OCI-LY3 (cell line): ENCODE data around the gene PIEZO1.
"Not testable (repeated sequence)": the region's sequence is repeated elsewhere in the genome, so short reads cannot be mapped to it uniquely, and the experiment has no call there.

Experiments used
- H2AFZ ChIP-seq: fragments of 200-600, 300-600 bp; shearing (Covaris generic); 2 replicates; pipeline ENCODE4 v1.6.0; 2014; ENCODE audit warnings: antibody characterized with exemption, low read depth, low read length
- H3K27ac ChIP-seq: fragments of 200-600, 300-600 bp; sonication (generic); 2 replicates; pipeline ENCODE4 v1.5.1; 2014; ENCODE audit warnings: mild to moderate bottlenecking, low read length, moderate library complexity, mixed read lengths
- H3K27me3 ChIP-seq: fragments of 200-600, 300-600 bp; sonication (generic); 2 replicates; pipeline ENCODE4 v1.6.1; 2014; ENCODE audit warnings: low read depth, low read length, mixed read lengths
- H3K36me3 ChIP-seq: fragments of 200-600, 300-600 bp; sonication (generic); replicated peaks from 2 replicates; pipeline ENCODE3; 2014; ENCODE audit warnings: low read depth, low read length, mixed read lengths
- H3K4me1 ChIP-seq: fragments of 300-600, 200-600 bp; sonication (generic); 2 replicates; pipeline ENCODE4 v1.6.1; 2014; ENCODE audit warnings: low read length, mixed read lengths
- H3K4me2 ChIP-seq: fragments of 200-600, 300-600 bp; sonication (generic); 2 replicates; pipeline ENCODE4 v1.6.1; 2014; ENCODE audit warnings: low read length, mixed read lengths
- H3K4me3 ChIP-seq: fragments of 300-600, 200-600 bp; sonication (generic); 2 replicates; pipeline ENCODE4 v1.5.1; 2014; ENCODE audit warnings: antibody characterized with exemption, mild to moderate bottlenecking, low read length, moderate library complexity
- H3K79me2 ChIP-seq: fragments of 300-600, 200-600 bp; shearing (Covaris generic); 2 replicates; pipeline ENCODE4 v1.6.1; 2014; ENCODE audit warnings: mild to moderate bottlenecking, low read length, mixed read lengths
- H3K9ac ChIP-seq: fragments of 300-600, 200-600 bp; shearing (Covaris generic); 2 replicates; pipeline ENCODE4 v1.6.0; 2014; ENCODE audit warnings: mild to moderate bottlenecking, low read length, moderate library complexity
- H3K9me3 ChIP-seq: fragments of 200-600, 300-600 bp; shearing (Covaris generic); 2 replicates; pipeline ENCODE4 v1.6.1; 2014; ENCODE audit warnings: low read length, mixed read lengths; ENCODE audit not compliant: insufficient read depth
- H4K20me1 ChIP-seq: fragments of 200-600, 300-600 bp; sonication (generic); 2 replicates; pipeline ENCODE4 v1.6.1; 2016; ENCODE audit warnings: low read length, mixed read lengths; ENCODE audit not compliant: insufficient read depth
- CTCF ChIP-seq: fragments of 200-600, 300-600 bp; sonication (generic); IDR thresholded peaks from 2 replicates; pipeline ENCODE4 v1.5.1; 2014; ENCODE audit warnings: antibody characterized with exemption, low read length, low read depth
- EZH2phosphoT487 ChIP-seq: fragments of 200-600 bp; shearing (Covaris generic); IDR thresholded peaks from 2 replicates; pipeline ENCODE4 v1.6.1; 2018; ENCODE audit warnings: antibody characterized with exemption, mixed run types, low read depth

Gene PIEZO1

GRCh38 chr16:88672776-88673175 lies 112.2 kb downstream of the PIEZO1 start:
- Histone ChIP-seq H2AFZ (no peak overlapping the region), H3K4me3 (no peak overlapping the region), H3K36me3 (peaks cover 3% of the 10 kb centered on the region), H3K4me2 (no peak overlapping the region), H3K27me3 (no peaks in the 10 kb centered on the region), H3K9me3 (no peaks in the 10 kb centered on the region), H3K79me2 (no peaks in the 10 kb centered on the region), H3K27ac (no peak overlapping the region), H4K20me1 (no peaks in the 10 kb centered on the region), H3K4me1 (no peaks in the 10 kb centered on the region), H3K9ac (no peak overlapping the region)
- TF ChIP-seq CTCF, result peak; percentile 20; the same call in 1 of the 2 replicates
- no peak for TF ChIP-seq EZH2phosphoT487

- no peak overlapping the region for H2AFZ ChIP-seq
- TF ChIP-seq EZH2phosphoT487 (no peak), CTCF (no peak)
These were observed 113.2 kb downstream of the PIEZO1 start for GRCh38 chr16:88671806-88672205.

GRCh38 chr16:88669980-88670379 lies 115.0 kb downstream of the PIEZO1 start:
- no peak overlapping the region for H3K9ac ChIP-seq

More at GRCh38 chr16:88671806-88672205, 113.2 kb downstream of the PIEZO1 start:
- no peaks in the 10 kb centered on the region for H3K9me3 ChIP-seq
- H3K27me3 ChIP-seq, result no peaks in the 10 kb centered on the region
- H4K20me1 ChIP-seq, result no peaks in the 10 kb centered on the region
- H3K4me3 ChIP-seq, result no peak overlapping the region
- no peak overlapping the region for H3K27ac ChIP-seq
- no peaks in the 10 kb centered on the region for H3K79me2 ChIP-seq
- H3K9ac ChIP-seq, result no peak overlapping the region
- no peaks in the 10 kb centered on the region for H3K4me1 ChIP-seq
- H3K36me3 ChIP-seq, result peaks cover 3% of the 10 kb centered on the region
- H3K4me2 ChIP-seq, result no peak overlapping the region

GRCh38 chr16:88669493-88669892 lies 115.5 kb downstream of the PIEZO1 start:
- H3K27ac ChIP-seq, H2AFZ ChIP-seq, H3K27me3 ChIP-seq, H3K9me3 ChIP-seq, H3K4me3 ChIP-seq, H4K20me1 ChIP-seq, H3K4me2 ChIP-seq, H3K79me2 ChIP-seq, H3K9ac ChIP-seq: not testable (repeated sequence)
- Histone ChIP-seq H3K36me3 (peaks cover 10% of the 10 kb centered on the region), H3K4me1 (peaks cover 11% of the 10 kb centered on the region)

More at GRCh38 chr16:88669980-88670379, 115.0 kb downstream of the PIEZO1 start:
- Histone ChIP-seq H3K4me2 (no peak overlapping the region), H3K36me3 (peaks cover 9% of the 10 kb centered on the region), H3K4me3 (no peak overlapping the region), H2AFZ (no peak overlapping the region), H3K79me2 (no peaks in the 10 kb centered on the region), H3K4me1 (peaks cover 7% of the 10 kb centered on the region), H3K9me3 (no peaks in the 10 kb centered on the region), H3K27me3 (no peaks in the 10 kb centered on the region), H4K20me1 (no peaks in the 10 kb centered on the region), H3K27ac (no peak overlapping the region)
- TF ChIP-seq EZH2phosphoT487 (no peak), CTCF (no peak)

- Histone ChIP-seq H3K4me3 (no peak overlapping the region), H4K20me1 (no peaks in the 10 kb centered on the region), H2AFZ (no peak overlapping the region), H3K4me1 (peaks cover 17% of the 10 kb centered on the region), H3K27me3 (no peaks in the 10 kb centered on the region), H3K9ac (no peak overlapping the region), H3K79me2 (peaks cover 4% of the 10 kb centered on the region), H3K9me3 (no peaks in the 10 kb centered on the region), H3K36me3 (peaks cover 10% of the 10 kb centered on the region), H3K27ac (no peak overlapping the region), H3K4me2 (no peak overlapping the region)
- TF ChIP-seq EZH2phosphoT487 (no peak), CTCF (no peak)
These were observed 117.6 kb downstream of the PIEZO1 start for GRCh38 chr16:88667461-88667860.
